ENCODE results near the gene HDDC3.

The HDDC3 gene

GRCh38 chr15:90952901-90953677 is 20.7 kb upstream of the HDDC3 start:
- no peak overlapping the region for H3K4me3 ChIP-seq (ENCODE audit: low read length)
- H3K27me3 ChIP-seq (ENCODE audit: insufficient read depth, low read length): no peaks in the 10 kb centered on the region
- H3K9me3 ChIP-seq (ENCODE audit: insufficient read depth, low read depth, low read length): no peaks in the 10 kb centered on the region
- peaks cover 9% of the 10 kb centered on the region; the same call in 1 of the 2 replicates for H3K4me1 ChIP-seq (ENCODE audit: insufficient read depth, low read length)
- peaks cover 53% of the 10 kb centered on the region for H3K36me3 ChIP-seq (ENCODE audit: insufficient read depth, low read length)
- no peak overlapping the region for H3K9ac ChIP-seq (ENCODE audit: low read depth, low read length)
- WGBS: 94% methylated on average over 14 of the region's 14 CpGs
- H3K27ac ChIP-seq (ENCODE audit: low read depth, low read length): no peak overlapping the region

GRCh38 chr15:90950676-90951075 is 18.3 kb upstream of the HDDC3 start:
- H3K9me3 ChIP-seq (ENCODE audit: insufficient read depth, low read depth, low read length): no peaks in the 10 kb centered on the region
- peaks cover 1% of the 10 kb centered on the region; the same call in 1 of the 2 replicates for H3K4me1 ChIP-seq (ENCODE audit: insufficient read depth, low read length)
- no peak overlapping the region for H3K27ac ChIP-seq (ENCODE audit: low read depth, low read length)
- H3K9ac ChIP-seq (ENCODE audit: low read depth, low read length): no peak overlapping the region
- WGBS: 97% methylated on average over 6 of the region's 6 CpGs
- no peak overlapping the region for H3K4me3 ChIP-seq (ENCODE audit: low read length)
- H3K36me3 ChIP-seq (ENCODE audit: insufficient read depth, low read length): peaks cover 72% of the 10 kb centered on the region
- H3K27me3 ChIP-seq (ENCODE audit: insufficient read depth, low read length): no peaks in the 10 kb centered on the region

GRCh38 chr15:90949979-90950675 is 17.8 kb upstream of the HDDC3 start:
- Histone ChIP-seq H3K36me3 (ENCODE audit: insufficient read depth, low read length) (peaks cover 74% of the 10 kb centered on the region), H3K4me3 (ENCODE audit: low read length) (no peak overlapping the region), H3K27ac (ENCODE audit: low read depth, low read length) (no peak overlapping the region), H3K9me3 (ENCODE audit: insufficient read depth, low read depth, low read length) (no peaks in the 10 kb centered on the region), H3K27me3 (ENCODE audit: insufficient read depth, low read length) (no peaks in the 10 kb centered on the region), H3K4me1 (ENCODE audit: insufficient read depth, low read length) (no peaks in the 10 kb centered on the region), H3K9ac (ENCODE audit: low read depth, low read length) (no peak overlapping the region)
- WGBS: 96% methylated on average over 23 of the region's 23 CpGs

GRCh38 chr15:90948506-90948905 is 16.2 kb upstream of the HDDC3 start:
- no peak overlapping the region for H3K9ac ChIP-seq (ENCODE audit: low read depth, low read length)
- WGBS: 94% methylated on average over 8 of the region's 8 CpGs
- no peaks in the 10 kb centered on the region for H3K4me1 ChIP-seq (ENCODE audit: insufficient read depth, low read length)
- no peak overlapping the region for H3K4me3 ChIP-seq (ENCODE audit: low read length)
- H3K27ac ChIP-seq (ENCODE audit: low read depth, low read length): no peak overlapping the region
- no peaks in the 10 kb centered on the region for H3K27me3 ChIP-seq (ENCODE audit: insufficient read depth, low read length)
- no peaks in the 10 kb centered on the region for H3K9me3 ChIP-seq (ENCODE audit: insufficient read depth, low read depth, low read length)
- peaks cover 84% of the 10 kb centered on the region for H3K36me3 ChIP-seq (ENCODE audit: insufficient read depth, low read length)

- WGBS: 95% methylated on average over 18 of the region's 18 CpGs
- H3K9ac ChIP-seq (ENCODE audit: low read depth, low read length): no peak overlapping the region
- no peak overlapping the region for H3K4me3 ChIP-seq (ENCODE audit: low read length)
- H3K36me3 ChIP-seq (ENCODE audit: insufficient read depth, low read length): peaks cover 84% of the 10 kb centered on the region
- no peaks in the 10 kb centered on the region for H3K4me1 ChIP-seq (ENCODE audit: insufficient read depth, low read length)
- no peaks in the 10 kb centered on the region for H3K9me3 ChIP-seq (ENCODE audit: insufficient read depth, low read depth, low read length)
- no peak overlapping the region for H3K27ac ChIP-seq (ENCODE audit: low read depth, low read length)
- H3K27me3 ChIP-seq (ENCODE audit: insufficient read depth, low read length): no peaks in the 10 kb centered on the region
Measured at GRCh38 chr15:90947577-90948357, 15.4 kb upstream of the HDDC3 start.

GRCh38 chr15:90946941-90947576 is 14.7 kb upstream of the HDDC3 start:
- Histone ChIP-seq H3K4me3 (ENCODE audit: low read length) (no peak overlapping the region), H3K4me1 (ENCODE audit: insufficient read depth, low read length) (no peaks in the 10 kb centered on the region), H3K27ac (ENCODE audit: low read depth, low read length) (no peak overlapping the region), H3K9me3 (ENCODE audit: insufficient read depth, low read depth, low read length) (no peaks in the 10 kb centered on the region), H3K36me3 (ENCODE audit: insufficient read depth, low read length) (peaks cover 88% of the 10 kb centered on the region), H3K9ac (ENCODE audit: low read depth, low read length) (no peak overlapping the region), H3K27me3 (ENCODE audit: insufficient read depth, low read length) (no peaks in the 10 kb centered on the region)
- WGBS: 95% methylated on average over 8 of the region's 8 CpGs

- Histone ChIP-seq H3K36me3 (ENCODE audit: insufficient read depth, low read length) (peaks cover 86% of the 10 kb centered on the region), H3K4me1 (ENCODE audit: insufficient read depth, low read length) (no peaks in the 10 kb centered on the region)
- 96% methylated on average over 16 of the region's 16 CpGs for WGBS
Measured at GRCh38 chr15:90946538-90946937, 14.2 kb upstream of the HDDC3 start.

GRCh38 chr15:90945091-90945490 is 12.7 kb upstream of the HDDC3 start:
- H3K9ac ChIP-seq (ENCODE audit: low read depth, low read length): no peak overlapping the region
- H3K9me3 ChIP-seq (ENCODE audit: insufficient read depth, low read depth, low read length): no peaks in the 10 kb centered on the region
- H3K27ac ChIP-seq (ENCODE audit: low read depth, low read length): no peak overlapping the region
- 98% methylated on average over 7 of the region's 7 CpGs for WGBS
- no peaks in the 10 kb centered on the region for H3K27me3 ChIP-seq (ENCODE audit: insufficient read depth, low read length)
- no peak overlapping the region for H3K4me3 ChIP-seq (ENCODE audit: low read length)
- H3K4me1 ChIP-seq (ENCODE audit: insufficient read depth, low read length): no peaks in the 10 kb centered on the region
- peaks cover 85% of the 10 kb centered on the region for H3K36me3 ChIP-seq (ENCODE audit: insufficient read depth, low read length)

More at GRCh38 chr15:90946538-90946937, 14.2 kb upstream of the HDDC3 start:
- H3K27ac ChIP-seq (ENCODE audit: low read depth, low read length): no peak overlapping the region
- H3K9me3 ChIP-seq (ENCODE audit: insufficient read depth, low read depth, low read length): no peaks in the 10 kb centered on the region
- H3K9ac ChIP-seq (ENCODE audit: low read depth, low read length): no peak overlapping the region
- no peak overlapping the region for H3K4me3 ChIP-seq (ENCODE audit: low read length)
- no peaks in the 10 kb centered on the region for H3K27me3 ChIP-seq (ENCODE audit: insufficient read depth, low read length)

GRCh38 chr15:90942354-90943120 is 10.2 kb upstream of the HDDC3 start:
- Histone ChIP-seq H3K27ac (ENCODE audit: low read depth, low read length) (no peak overlapping the region), H3K4me3 (ENCODE audit: low read length) (no peak overlapping the region), H3K27me3 (ENCODE audit: insufficient read depth, low read length) (no peaks in the 10 kb centered on the region), H3K9ac (ENCODE audit: low read depth, low read length) (no peak overlapping the region), H3K4me1 (ENCODE audit: insufficient read depth, low read length) (no peaks in the 10 kb centered on the region), H3K9me3 (ENCODE audit: insufficient read depth, low read depth, low read length) (no peaks in the 10 kb centered on the region), H3K36me3 (ENCODE audit: insufficient read depth, low read length) (peaks cover 85% of the 10 kb centered on the region)
- 96% methylated on average over 12 of the region's 12 CpGs for WGBS

- Histone ChIP-seq H3K4me3 (ENCODE audit: low read length) (no peak overlapping the region), H3K27me3 (ENCODE audit: insufficient read depth, low read length) (no peaks in the 10 kb centered on the region), H3K4me1 (ENCODE audit: insufficient read depth, low read length) (no peaks in the 10 kb centered on the region), H3K9ac (ENCODE audit: low read depth, low read length) (no peak overlapping the region), H3K27ac (ENCODE audit: low read depth, low read length) (no peak overlapping the region), H3K36me3 (ENCODE audit: insufficient read depth, low read length) (peaks cover 81% of the 10 kb centered on the region), H3K9me3 (ENCODE audit: insufficient read depth, low read depth, low read length) (no peaks in the 10 kb centered on the region)
- 97% methylated on average over 4 of the region's 4 CpGs for WGBS
Measured at GRCh38 chr15:90941038-90941437, 8.7 kb upstream of the HDDC3 start.

Data from HUES64 (cell line).